GM18858 (cell line): ENCODE data around the gene ROCK2.

Experiments
- ATAC-seq: cut with Tn5 transposase; IDR thresholded peaks from one replicate; pipeline ENCODE4 v1.9.1; 2021; ENCODE audit not compliant: unreplicated experiment

The ROCK2 gene

GRCh38 chr2:11368059-11368572 lies 23.7 kb upstream of the ROCK2 start:
- ATAC-seq: no peak

- no peak for ATAC-seq
Measured at GRCh38 chr2:11367170-11367730, 22.8 kb upstream of the ROCK2 start.

GRCh38 chr2:11366326-11366741 lies 21.9 kb upstream of the ROCK2 start:
- ATAC-seq: no peak

- ATAC-seq: no peak
Measured at GRCh38 chr2:11365096-11365879, 20.9 kb upstream of the ROCK2 start.

- no peak for ATAC-seq
Measured at GRCh38 chr2:11364565-11364887, 20.1 kb upstream of the ROCK2 start.

GRCh38 chr2:11363868-11364564 lies 19.6 kb upstream of the ROCK2 start:
- ATAC-seq: no peak

GRCh38 chr2:11359865-11360264 lies 15.4 kb upstream of the ROCK2 start:
- ATAC-seq: no peak

- no peak for ATAC-seq
Measured at GRCh38 chr2:11357428-11357972, 13.1 kb upstream of the ROCK2 start.

- ATAC-seq: no peak
Measured at GRCh38 chr2:11356764-11357163, 12.3 kb upstream of the ROCK2 start.

GRCh38 chr2:11355194-11356053 lies 11.0 kb upstream of the ROCK2 start:
- ATAC-seq: no peak

- ATAC-seq: no peak
Measured at GRCh38 chr2:11354363-11355154, 10.1 kb upstream of the ROCK2 start.

- no peak for ATAC-seq
Measured at GRCh38 chr2:11352781-11353537, 8.5 kb upstream of the ROCK2 start.

GRCh38 chr2:11348209-11348749 lies 3.8 kb upstream of the ROCK2 start:
- ATAC-seq: no peak

GRCh38 chr2:11347403-11347959 lies 3.0 kb upstream of the ROCK2 start:
- no peak for ATAC-seq

GRCh38 chr2:11346023-11346482 lies 1.6 kb upstream of the ROCK2 start:
- no peak for ATAC-seq

GRCh38 chr2:11344956-11345677 lies 681 bp upstream of the ROCK2 start:
- ATAC-seq: peak; percentile 14

- ATAC-seq: peak; percentile 16
Measured at GRCh38 chr2:11343650-11344341, 640 bp downstream of the ROCK2 start.

GRCh38 chr2:11343368-11343649 lies 1.1 kb downstream of the ROCK2 start:
- ATAC-seq: no peak
